ENCODE results near the gene TOMM22.

The TOMM22 gene

DNA sequence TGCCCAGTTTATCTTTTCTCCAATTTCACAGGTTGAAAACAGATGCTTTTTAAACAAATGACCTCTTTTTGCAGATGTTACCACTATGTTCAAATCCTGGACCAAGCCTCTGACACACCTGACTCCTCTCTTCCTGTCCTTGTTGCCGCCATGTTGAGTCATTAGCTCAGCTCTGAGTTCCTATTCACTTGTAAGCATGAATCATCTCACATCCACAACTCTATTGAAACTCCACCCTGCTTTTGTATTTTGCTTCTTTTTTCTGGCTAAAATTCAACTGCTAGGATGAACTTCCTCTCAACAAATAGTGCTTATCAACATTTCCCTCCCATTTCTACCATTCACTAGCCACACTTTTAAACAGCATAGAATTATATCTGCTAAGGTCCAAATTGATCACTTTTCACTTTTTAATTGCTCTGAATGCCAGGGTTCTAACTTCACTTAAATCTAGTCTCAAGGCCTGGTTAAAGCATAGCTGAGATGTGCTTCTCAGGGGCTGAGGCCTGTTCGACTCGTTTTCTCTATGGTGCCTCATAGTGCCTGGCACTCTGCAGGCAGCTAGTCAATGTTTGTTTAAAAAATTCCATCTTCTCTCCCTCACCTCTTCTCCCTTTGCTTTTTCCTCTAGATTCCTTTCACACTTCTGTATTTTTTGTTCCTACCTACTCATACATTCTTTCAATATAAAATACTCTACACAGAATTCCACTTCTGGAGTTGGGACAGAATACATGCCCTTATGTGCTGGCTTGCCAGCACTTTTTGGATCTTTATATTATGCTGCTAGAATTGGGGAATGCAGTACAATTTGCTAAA lies 15.1 kb downstream of the TOMM22 start:
- no peak for DNase-seq

GRCh38 chr22:38697425-38698089 lies 15.8 kb downstream of the TOMM22 start:
- DNase-seq = no peak

GRCh38 chr22:38698407-38699094 lies 16.8 kb downstream of the TOMM22 start:
- DNase-seq = no peak

DNA sequence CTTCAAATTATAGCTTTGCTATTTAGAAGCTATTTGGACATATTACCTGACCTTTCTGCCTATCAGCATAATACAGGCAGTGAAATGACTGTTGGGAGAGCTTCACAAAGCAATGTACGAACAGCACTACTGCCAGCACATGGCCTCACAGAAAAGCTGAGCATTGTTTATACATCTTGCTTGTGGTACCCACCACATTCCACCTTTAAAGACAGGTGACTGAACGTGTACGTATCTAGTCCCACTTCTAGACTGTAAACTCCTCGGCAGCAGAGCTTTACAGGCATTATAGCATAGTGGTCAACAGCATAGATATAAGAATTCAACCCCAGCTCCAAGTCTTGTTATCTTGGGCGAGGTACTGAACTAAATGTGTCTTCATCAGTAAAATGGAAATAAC lies 17.4 kb downstream of the TOMM22 start:
- no peak for DNase-seq

- no peak for DNase-seq
Measured at GRCh38 chr22:38699784-38700183, 18.0 kb downstream of the TOMM22 start.

- DNase-seq = peak; percentile 66
Measured at GRCh38 chr22:38700270-38700788, 18.6 kb downstream of the TOMM22 start.

- DNase-seq = peak; percentile 66
Measured at GRCh38 chr22:38700789-38701628, 19.3 kb downstream of the TOMM22 start, which contains the start of gene JOSD1. TSS of gene JOSD1 (minus strand) at chr22:38700943. CDS start at chr22:38699987, 956 bp downstream.

DNA sequence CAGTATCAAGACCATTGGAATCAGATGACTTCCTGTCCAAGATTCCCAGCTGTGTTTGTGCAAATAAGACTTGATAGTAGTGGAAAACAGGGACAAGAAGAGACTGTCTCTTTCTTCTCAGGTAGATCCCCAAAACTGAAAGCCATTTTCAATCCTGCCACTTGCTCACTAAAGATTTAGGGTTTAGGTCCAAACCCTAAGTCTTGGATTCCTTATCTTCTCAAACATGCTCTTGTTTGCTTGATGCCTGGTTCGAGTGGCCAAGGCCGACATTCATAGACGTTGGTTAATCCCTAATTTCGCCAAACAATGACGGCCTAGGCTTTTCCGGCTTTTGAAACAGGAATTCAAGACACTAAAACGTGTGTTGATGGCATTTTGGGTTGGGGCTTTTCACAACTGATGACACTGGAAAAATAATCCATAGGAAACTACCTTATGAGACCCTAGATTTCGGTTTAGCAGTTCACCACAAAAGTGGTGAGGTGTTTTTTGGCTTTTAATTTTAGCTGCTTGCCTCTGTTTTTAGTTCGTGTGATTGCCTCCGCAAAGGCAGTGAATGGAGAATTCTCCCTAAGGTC lies 23.0 kb downstream of the TOMM22 start:
- no peak for DNase-seq

- DNase-seq = peak; percentile 98
Measured at GRCh38 chr22:38705235-38706100, 23.7 kb downstream of the TOMM22 start, which contains the start of gene GTPBP1. TSS of gene GTPBP1 (plus strand) at chr22:38705944. CDS start at chr22:38705956, 12 bp downstream.

GRCh38 chr22:38706101-38706900 lies 24.5 kb downstream of the TOMM22 start:
- DNase-seq = no peak

- no peak for DNase-seq
Measured at GRCh38 chr22:38706901-38707195, 25.1 kb downstream of the TOMM22 start.

GRCh38 chr22:38707346-38707745 lies 25.6 kb downstream of the TOMM22 start:
- DNase-seq = peak; percentile 9

DNA sequence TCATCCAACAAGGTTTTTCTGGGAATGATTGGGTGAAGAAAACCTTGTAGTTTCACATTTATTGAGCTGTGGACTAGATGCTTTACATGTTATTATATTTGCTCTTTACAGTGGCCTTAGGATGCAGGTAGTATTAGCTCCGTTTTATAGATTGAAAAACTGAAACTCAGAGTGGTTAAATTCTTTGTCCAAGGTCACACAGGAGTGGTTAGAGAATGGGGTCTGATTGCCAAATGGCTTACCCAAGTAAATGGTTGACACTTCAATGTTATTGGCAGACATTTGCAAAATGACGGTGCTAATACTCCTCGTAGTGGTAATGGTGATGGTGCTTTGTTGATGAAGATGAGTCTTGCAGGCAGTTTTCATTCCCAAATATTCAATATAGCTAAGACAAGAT lies 26.2 kb downstream of the TOMM22 start:
- DNase-seq = no peak

- no peak for DNase-seq
Measured at GRCh38 chr22:38709306-38709705, 27.5 kb downstream of the TOMM22 start.

GRCh38 chr22:38710351-38710750 lies 28.6 kb downstream of the TOMM22 start:
- DNase-seq = no peak

GRCh38 chr22:38710866-38711265 lies 29.1 kb downstream of the TOMM22 start:
- DNase-seq = no peak

DNA sequence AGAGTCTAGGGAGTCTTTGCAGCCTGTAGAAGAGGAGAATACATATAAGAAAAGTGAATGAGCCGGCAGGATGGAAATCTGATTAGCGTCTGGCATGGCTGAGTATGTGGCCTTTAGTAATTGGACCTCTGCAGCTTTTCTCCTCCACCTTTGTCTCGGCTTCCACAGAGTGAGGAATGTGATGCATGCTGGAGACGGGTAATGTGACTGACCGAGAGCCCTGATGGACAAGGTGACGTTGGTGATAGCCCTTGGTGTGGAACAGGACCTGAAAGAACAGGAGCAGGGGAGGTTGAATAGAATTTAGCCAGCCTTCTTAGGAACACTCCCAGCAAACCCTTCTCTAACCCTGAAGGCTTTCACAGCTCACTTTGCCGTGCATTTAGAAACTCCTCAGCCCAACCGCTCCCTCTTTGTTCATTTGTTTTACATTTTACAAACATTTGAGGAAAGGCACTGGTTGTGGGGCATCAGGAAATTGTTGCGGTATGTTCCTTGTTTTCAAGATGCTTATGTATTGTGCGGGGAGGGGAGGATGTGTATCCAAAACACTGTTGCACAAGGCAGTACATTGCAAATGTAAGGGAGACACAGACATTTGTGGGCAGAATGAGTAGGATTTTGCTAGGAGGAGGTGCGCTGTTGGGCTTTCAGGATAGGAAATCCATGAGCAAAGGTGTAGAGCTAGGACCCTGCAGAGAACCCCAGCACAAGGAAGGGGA lies 30.9 kb downstream of the TOMM22 start:
- no peak for DNase-seq

DNA sequence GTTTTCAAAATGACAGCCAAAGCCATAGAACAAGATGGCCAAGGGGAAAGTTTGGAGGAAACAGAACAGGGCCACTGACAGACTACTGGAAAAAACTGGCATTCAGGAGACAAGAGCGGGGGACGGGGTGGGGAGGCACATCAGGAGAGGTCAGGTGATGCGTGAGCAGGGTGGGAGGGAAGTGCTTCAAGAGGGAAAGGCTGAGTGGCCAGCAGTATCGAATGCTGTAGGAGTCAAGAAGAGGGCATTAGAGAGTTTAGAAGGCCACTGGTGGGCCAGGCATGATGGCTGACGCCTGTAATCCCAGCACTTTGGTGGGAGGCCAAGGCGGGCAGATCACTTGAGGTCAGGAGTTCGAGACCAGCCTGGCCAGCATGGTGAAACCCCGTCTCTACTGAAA lies 32.2 kb downstream of the TOMM22 start:
- DNase-seq = no peak

- DNase-seq = peak; percentile 71
Measured at GRCh38 chr22:38715176-38715764, 33.5 kb downstream of the TOMM22 start.
